Neuron (in vitro differentiated cells): ENCODE results near the gene C22orf31.
"Not testable (repeated sequence)": the region's sequence is repeated elsewhere in the genome, so short reads cannot be mapped to it uniquely, and the experiment has no call there.

Source experiments
- H2AFZ ChIP-seq: one replicate; pipeline ENCODE4 v1.6.1; 2013; ENCODE audit warnings: low read depth, mild to moderate bottlenecking, inconsistent platforms, low read length, moderate library complexity
- H3K27me3 ChIP-seq: one replicate; pipeline ENCODE4 v1.6.1; 2013; ENCODE audit warnings: low read length; ENCODE audit not compliant: insufficient read depth
- H3K36me3 ChIP-seq: one replicate; pipeline ENCODE4 v1.6.1; 2013; ENCODE audit warnings: low read length; ENCODE audit not compliant: insufficient read depth
- H3K4me1 ChIP-seq: one replicate; pipeline ENCODE4 v1.6.1; 2013; ENCODE audit warnings: low read length; ENCODE audit not compliant: insufficient read depth
- H3K4me3 ChIP-seq: 2 replicates; pipeline ENCODE4 v1.5.1; 2013; ENCODE audit warnings: mild to moderate bottlenecking, low read length, moderate library complexity
- H3K9me3 ChIP-seq: one replicate; pipeline ENCODE4 v1.6.1; 2013; ENCODE audit warnings: low read length

The C22orf31 gene

DNA sequence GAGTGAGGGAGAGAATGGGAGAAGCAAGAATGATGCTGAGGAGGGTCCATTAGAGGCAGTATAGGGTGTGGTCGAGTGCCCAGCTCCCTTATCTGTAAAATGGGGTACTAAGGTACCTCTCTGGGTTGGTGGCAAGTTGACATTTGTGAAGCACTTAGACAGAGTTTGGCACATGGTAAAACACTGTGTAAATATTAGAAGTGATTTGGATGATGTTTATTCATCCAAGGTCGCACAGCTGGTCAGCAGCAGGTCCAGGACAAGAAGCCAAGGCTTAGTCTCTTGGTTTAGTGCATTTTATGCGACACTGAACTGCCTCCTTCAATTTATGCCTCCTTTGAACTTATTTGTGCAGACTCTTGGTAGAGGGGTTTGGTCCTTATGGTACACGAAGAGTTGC lies 30.6 kb upstream of the C22orf31 start:
- H2AFZ ChIP-seq: no peak overlapping the region

DNA sequence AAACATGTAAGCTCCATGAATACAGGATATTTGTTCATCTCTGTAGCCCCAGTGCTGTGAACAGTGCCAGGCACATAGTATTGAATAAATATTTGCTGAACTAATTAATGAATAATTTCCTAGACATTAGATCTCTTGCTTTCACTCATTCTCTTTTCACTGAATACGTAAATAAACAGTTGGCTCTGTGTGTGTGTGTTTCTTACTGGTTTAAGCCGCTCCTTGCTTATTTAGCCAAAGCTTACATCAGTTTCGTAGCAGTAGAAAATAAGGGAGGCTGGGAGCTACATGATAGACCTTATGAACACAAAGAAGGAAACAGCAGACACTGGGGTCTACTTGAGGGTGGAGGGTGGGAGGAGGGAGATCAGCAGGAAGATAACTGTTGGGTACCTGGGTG lies 28.4 kb upstream of the C22orf31 start:
- Histone ChIP-seq H3K4me1 (no peaks in the 10 kb centered on the region), H3K9me3 (peaks cover 1% of the 10 kb centered on the region), H3K4me3 (no peak overlapping the region), H3K27me3 (no peaks in the 10 kb centered on the region), H2AFZ (no peak overlapping the region), H3K36me3 (peaks cover 8% of the 10 kb centered on the region)

More for the DNA sequence above, 30.6 kb upstream of the C22orf31 start:
- Histone ChIP-seq H3K27me3 (no peaks in the 10 kb centered on the region), H3K36me3 (peaks cover 11% of the 10 kb centered on the region), H3K9me3 (peaks cover 2% of the 10 kb centered on the region), H3K4me3 (no peak overlapping the region), H3K4me1 (peaks cover 13% of the 10 kb centered on the region)

DNA sequence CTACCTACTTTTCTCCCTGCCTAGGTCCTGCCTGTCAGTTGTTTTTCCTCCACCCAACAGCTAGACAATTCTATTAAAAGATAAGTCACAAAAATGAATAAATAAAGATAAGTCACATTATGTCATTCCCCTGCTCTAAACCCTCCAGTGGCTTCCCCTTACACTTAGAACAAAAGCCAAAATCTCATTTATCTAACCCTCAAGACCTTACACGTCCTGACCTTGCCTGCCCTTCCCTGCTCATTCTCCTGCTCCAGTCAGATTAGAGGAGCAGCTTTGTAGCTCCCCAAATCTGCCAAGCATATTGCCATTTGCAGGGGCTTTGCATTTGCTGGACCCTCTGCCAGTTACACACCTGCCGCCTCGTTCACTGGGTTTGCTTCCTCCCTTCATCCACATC lies 27.9 kb upstream of the C22orf31 start:
- Histone ChIP-seq H2AFZ (no peak overlapping the region), H3K27me3 (no peaks in the 10 kb centered on the region), H3K36me3 (peaks cover 4% of the 10 kb centered on the region), H3K4me3 (no peak overlapping the region), H3K9me3 (no peaks in the 10 kb centered on the region), H3K4me1 (peaks cover under 1% of the 10 kb centered on the region)

DNA sequence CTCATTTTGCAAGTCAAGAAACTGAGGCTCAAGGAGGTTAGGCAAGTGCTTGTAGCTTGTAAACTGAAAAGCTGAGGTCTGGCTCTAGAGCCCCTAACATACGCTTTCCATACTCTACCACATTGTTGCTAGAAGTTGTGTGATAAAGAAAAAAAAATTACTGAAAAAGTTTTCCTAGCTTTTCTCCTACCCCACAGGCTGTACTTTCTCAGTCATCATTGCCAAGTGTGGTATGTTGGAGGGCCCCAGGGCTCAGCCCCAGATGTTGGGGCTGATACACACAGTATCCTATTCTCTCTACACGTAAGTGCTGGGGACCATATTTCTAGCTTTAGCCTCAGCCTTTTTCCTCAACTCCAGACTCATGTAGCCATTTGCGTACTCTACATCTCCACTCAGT lies 27.2 kb upstream of the C22orf31 start:
- peaks cover 7% of the 10 kb centered on the region for H3K4me1 ChIP-seq
- peaks cover 4% of the 10 kb centered on the region for H3K36me3 ChIP-seq
- no peaks in the 10 kb centered on the region for H3K27me3 ChIP-seq
- H2AFZ ChIP-seq: no peak overlapping the region
- H3K9me3 ChIP-seq: no peaks in the 10 kb centered on the region
- no peak overlapping the region for H3K4me3 ChIP-seq

DNA sequence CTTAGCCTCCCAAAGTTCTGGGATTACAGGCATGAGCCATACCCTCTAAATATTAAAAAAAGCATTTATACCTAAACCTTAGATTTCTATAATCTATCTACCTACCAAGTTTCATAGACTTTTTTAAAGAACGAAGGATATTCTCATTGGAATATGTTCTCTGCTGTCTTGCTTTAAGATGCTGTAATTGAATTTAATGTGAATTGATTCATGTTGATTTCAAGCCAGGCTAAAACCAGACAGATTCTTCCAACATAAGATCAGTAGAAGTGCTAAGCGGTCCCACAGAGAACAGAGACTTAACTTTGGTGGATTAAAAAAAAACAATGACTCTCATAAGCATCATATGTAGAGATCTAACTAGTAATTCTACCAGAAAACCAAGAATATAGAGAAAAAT lies 25.4 kb upstream of the C22orf31 start:
- Histone ChIP-seq H3K9me3 (no peaks in the 10 kb centered on the region), H2AFZ (no peak overlapping the region), H3K36me3 (peaks cover 4% of the 10 kb centered on the region), H3K4me3 (no peak overlapping the region), H3K27me3 (no peaks in the 10 kb centered on the region), H3K4me1 (peaks cover 7% of the 10 kb centered on the region)

DNA sequence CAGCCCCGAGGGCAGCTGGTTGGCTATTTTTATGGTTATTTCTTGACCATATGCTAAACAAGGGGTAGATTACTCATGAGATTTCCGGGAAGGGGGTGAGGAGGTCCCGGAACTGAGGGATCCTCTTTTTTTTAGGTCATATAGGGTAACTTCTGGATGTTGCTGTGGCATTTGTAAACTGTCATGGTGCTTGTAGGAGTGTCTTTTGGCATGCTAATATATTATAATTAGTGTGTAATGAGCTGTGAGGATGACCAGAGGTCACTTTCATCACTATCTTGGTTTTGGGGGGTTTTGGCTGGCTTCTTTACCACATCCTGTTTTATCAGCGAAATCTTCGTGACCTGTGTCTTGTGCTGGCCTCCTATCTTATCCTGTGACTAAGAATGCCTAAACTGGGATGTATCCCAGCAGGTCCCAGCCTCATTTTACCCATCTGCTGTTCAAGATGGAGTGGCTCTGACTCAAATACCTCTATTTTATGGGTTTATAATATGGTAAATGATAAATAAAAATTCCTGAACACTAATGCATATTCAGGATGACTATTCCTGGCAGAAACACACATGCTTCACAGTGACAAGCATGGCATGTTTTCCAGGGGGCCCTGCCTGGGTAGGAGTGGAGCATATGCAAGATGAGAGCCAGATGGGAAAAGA lies 22.4 kb upstream of the C22orf31 start:
- H3K36me3 ChIP-seq: peaks cover 5% of the 10 kb centered on the region
- H3K4me1 ChIP-seq: peaks cover 7% of the 10 kb centered on the region
- H3K4me3 ChIP-seq: no peak overlapping the region
- no peaks in the 10 kb centered on the region for H3K27me3 ChIP-seq
- H3K9me3 ChIP-seq: no peaks in the 10 kb centered on the region
- no peak overlapping the region for H2AFZ ChIP-seq

DNA sequence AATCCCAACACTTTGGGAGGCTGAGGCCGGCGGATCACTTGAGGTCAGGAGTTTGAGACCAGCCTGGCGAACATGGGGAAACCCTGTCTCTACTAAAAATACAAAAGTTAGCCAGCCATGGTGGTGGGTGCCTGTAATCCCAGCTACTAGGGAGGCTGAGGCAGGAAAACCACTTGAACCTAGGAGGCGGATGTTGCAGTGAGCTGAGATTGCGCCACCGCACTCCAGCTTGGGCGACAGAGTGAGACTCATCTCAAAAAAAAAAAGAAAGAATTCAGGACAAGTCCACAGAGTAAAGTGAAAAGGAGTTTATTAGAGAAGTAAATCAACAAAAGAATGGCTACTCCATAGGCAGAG lies 21.9 kb upstream of the C22orf31 start:
- H3K36me3 ChIP-seq, H3K4me1 ChIP-seq, H2AFZ ChIP-seq, H3K27me3 ChIP-seq, H3K9me3 ChIP-seq, H3K4me3 ChIP-seq: not testable (repeated sequence)

DNA sequence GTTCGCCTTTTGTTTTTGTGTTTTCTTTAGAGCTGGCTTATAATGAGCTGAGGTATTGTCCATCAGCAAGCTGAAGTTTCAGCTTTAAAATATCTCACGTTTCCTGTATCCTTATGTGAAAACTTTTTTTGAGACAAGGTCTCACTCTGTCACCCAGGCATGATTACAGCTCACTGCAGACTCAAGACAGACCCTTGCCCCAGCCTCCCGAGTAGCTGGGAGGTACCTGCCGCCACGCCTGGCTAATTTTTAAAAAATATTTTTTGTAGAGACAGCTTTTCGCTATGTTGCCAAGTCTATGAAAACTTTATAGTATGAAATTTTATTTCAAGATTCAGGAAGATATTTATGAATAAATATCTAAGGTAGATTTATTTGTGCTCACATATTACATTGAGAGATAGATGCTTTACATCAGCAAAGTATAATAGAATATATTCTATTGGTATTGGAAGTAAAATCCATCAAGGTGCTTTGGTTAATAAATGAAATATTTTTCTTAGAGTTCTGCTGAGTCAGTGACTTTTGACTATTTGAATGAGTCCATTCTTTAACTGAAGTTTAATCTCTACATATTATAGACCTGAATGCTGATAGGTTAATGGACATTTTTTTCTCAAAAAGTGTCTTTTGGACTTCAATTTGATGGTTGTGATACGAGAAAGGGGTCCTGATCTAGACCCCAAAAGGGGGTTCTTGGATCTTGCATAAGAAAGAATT lies 21.4 kb upstream of the C22orf31 start:
- peaks cover 7% of the 10 kb centered on the region for H3K4me1 ChIP-seq
- H3K36me3 ChIP-seq: peaks cover 7% of the 10 kb centered on the region
- no peak overlapping the region for H3K4me3 ChIP-seq
- no peak overlapping the region for H2AFZ ChIP-seq
- no peaks in the 10 kb centered on the region for H3K9me3 ChIP-seq
- H3K27me3 ChIP-seq: no peaks in the 10 kb centered on the region

DNA sequence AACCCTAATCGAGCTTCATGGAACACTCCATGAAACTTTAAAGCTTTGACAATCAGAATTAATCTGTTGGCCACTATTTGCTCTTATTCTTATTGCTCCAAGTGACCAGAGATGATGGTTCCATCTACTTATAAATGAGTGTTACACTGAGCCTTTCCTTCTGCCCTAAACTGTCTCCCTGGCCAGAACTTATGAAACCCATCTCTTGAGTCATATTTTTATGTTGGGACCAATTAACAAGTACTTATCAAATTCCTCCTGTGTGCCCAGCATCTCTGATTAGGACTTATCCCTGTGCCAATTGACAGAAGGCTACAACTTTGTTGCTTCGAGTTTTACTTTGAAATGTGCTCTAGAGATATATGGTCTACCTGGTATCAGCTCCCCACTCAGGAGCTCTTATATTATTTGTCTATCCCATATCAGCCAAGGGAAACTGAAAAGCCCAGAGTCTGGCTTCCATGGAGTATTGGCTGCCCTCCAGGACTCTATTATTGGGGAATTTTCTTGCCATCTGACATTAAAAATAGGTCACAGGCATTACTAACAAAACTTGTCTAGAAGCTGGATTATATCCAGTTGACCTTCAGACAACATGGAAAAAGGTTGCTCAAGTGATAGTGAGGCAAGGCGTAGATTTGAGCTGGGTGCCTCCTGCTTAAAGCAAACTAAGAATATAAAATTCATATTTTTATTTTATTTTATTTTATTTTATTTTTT lies 20.0 kb upstream of the C22orf31 start:
- Histone ChIP-seq H3K4me1 (peaks cover 7% of the 10 kb centered on the region), H3K36me3 (peaks cover 7% of the 10 kb centered on the region), H3K4me3 (no peak overlapping the region), H3K9me3 (no peaks in the 10 kb centered on the region), H2AFZ (no peak overlapping the region), H3K27me3 (no peaks in the 10 kb centered on the region)

DNA sequence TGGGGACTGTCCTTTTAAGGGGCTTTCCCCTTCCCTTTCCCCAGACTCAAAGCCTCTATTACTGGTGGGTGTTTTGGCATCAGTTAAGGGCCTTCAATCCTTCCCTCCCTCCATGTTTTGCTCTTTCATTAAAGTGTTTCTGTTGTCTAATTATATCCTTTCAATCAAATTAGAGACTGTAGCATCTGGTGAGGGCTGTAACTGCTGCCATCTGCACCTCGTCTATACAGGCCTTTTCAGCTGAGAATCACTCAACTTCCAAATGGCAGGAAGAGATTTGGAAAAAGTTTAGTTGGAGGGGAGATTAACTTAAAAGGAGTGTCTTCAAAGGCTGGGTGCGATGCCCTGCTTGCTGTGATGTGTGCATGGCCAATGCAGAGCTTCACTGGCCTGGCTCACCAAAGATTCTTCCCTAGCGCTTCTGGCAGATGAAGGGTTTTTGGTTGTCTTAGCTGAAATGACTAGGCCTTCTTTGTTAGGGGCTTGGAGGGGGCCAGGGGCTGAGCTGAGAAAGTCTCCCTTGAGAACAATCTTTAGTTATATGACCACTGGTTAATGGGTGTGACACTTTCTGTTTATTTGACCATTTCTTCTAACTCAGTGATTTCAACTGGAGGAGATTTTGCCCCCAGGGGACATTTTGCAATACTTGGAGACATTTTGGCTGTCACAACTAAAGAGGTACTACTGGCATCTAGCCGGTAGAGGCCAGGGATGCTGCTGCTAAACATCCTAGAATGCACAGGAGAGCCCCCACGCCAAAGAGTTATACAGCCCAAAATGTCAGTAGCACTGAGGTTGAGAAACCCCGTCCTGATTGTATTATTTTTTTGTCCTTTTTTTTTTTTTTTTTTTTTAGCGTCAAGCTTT lies 18.7 kb upstream of the C22orf31 start:
- no peaks in the 10 kb centered on the region for H3K9me3 ChIP-seq
- no peak overlapping the region for H3K4me3 ChIP-seq
- no peaks in the 10 kb centered on the region for H3K27me3 ChIP-seq
- H2AFZ ChIP-seq: no peak overlapping the region
- peaks cover 3% of the 10 kb centered on the region for H3K36me3 ChIP-seq
- peaks cover 7% of the 10 kb centered on the region for H3K4me1 ChIP-seq

DNA sequence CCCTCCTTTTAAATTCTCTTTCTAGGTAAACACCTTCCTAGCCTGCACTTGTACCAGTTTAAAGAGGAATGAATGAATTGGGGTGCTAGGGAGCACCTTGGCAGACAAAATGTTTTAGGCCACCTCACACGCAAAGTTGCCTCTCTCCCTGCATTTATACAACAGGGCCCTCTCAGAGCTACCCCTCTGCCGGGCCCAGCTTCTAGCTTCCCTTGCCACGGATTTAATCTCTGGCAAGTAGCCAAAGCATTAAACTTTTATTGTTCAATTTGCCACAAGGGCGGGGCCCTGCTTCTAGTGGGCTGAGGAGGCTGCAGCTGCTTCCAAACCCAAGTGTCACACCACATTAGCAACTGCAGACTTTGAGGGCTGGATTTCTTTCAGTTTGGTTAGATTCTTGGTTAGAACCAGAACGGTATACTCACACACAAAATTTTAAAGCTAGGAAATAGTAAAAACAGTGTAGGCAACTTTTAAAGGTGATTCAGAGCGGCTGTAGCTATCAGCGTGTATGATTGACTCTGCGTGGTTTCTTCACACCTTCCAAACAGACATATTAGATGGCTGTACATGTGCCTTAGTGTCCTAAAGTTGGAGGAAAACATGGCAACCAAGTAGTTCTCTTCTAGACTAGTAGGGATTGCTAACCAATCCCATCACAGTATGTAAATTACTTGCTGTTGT lies 17.7 kb upstream of the C22orf31 start:
- H3K4me3 ChIP-seq: no peak overlapping the region
- no peaks in the 10 kb centered on the region for H3K27me3 ChIP-seq
- H3K4me1 ChIP-seq: peaks cover 11% of the 10 kb centered on the region
- H2AFZ ChIP-seq: no peak overlapping the region
- no peaks in the 10 kb centered on the region for H3K9me3 ChIP-seq
- H3K36me3 ChIP-seq: peaks cover 3% of the 10 kb centered on the region

DNA sequence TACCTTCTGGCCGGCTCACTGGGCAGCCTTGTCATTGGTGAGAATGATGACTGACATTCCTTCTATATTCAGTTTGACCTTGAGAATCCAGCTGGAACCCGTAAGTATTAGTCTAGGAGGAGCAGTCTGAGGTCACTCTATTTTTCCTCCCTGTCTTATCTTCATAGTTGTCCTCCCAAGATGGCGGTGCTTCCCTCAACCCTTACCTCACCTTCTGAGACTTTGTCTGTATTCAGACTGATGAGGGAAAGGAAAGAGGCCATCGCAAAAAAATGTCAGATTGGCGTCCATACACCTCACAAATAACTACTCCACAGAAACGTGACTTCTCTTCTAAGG lies 17.2 kb upstream of the C22orf31 start:
- Histone ChIP-seq H3K36me3 (peaks cover 3% of the 10 kb centered on the region), H3K9me3 (no peaks in the 10 kb centered on the region), H2AFZ (no peak overlapping the region), H3K27me3 (no peaks in the 10 kb centered on the region), H3K4me1 (peaks cover 10% of the 10 kb centered on the region), H3K4me3 (no peak overlapping the region)
